Progenitor cell of endocrine pancreas (in vitro differentiated cells): Measurements from ENCODE around the gene SKI. TPM values are rescaled to one million over a fixed set of nuclear protein-coding genes. Genes with fewer than 3 reads are reported as not detected.

Source experiments
- DNase-seq: peaks from one replicate; pipeline ENCODE4 v3.0.0; 2021; ENCODE audit warnings: low spot score; ENCODE audit not compliant: unreplicated experiment
- H3K27ac Mint-ChIP-seq: 2 replicates; pipeline ENCODE4 v1.8.0; 2021; ENCODE audit warnings: mild to moderate bottlenecking, moderate library complexity, mixed read lengths
- H3K27me3 Mint-ChIP-seq: 2 replicates; pipeline ENCODE4 v1.8.0; 2021; ENCODE audit warnings: mixed read lengths
- H3K36me3 Mint-ChIP-seq: 2 replicates; pipeline ENCODE4 v1.8.0; 2022; ENCODE audit warnings: mixed read lengths; ENCODE audit not compliant: insufficient read depth
- H3K4me1 Mint-ChIP-seq: 2 replicates; pipeline ENCODE4 v1.8.0; 2021; ENCODE audit warnings: low read depth, mixed read lengths
- H3K4me3 Mint-ChIP-seq: 2 replicates; pipeline ENCODE4 v1.8.0; 2021; ENCODE audit warnings: low read depth, mild to moderate bottlenecking, moderate library complexity, mixed read lengths
- H3K9me3 Mint-ChIP-seq: 2 replicates; pipeline ENCODE4 v1.8.0; 2021; ENCODE audit warnings: low read depth, mixed read lengths
- total RNA-seq: library from RNA; stranded (reverse); gene quantifications from 2 replicates; pipeline ENCODE4 v1.2.1, GENCODE V29; 2021
- TF ChIP-seq, protein P1 (sequence below): fragments of 200-600 bp; sonication (generic); IDR thresholded peaks from one replicate; pipeline ENCODE4 v1.5.0; 2021; ENCODE audit warnings: antibody characterized with exemption, mild to moderate bottlenecking; ENCODE audit not compliant: unreplicated experiment

The SKI gene
- total RNA-seq, 1 donor from 2014 or later, result 56.2 TPM

DNA sequence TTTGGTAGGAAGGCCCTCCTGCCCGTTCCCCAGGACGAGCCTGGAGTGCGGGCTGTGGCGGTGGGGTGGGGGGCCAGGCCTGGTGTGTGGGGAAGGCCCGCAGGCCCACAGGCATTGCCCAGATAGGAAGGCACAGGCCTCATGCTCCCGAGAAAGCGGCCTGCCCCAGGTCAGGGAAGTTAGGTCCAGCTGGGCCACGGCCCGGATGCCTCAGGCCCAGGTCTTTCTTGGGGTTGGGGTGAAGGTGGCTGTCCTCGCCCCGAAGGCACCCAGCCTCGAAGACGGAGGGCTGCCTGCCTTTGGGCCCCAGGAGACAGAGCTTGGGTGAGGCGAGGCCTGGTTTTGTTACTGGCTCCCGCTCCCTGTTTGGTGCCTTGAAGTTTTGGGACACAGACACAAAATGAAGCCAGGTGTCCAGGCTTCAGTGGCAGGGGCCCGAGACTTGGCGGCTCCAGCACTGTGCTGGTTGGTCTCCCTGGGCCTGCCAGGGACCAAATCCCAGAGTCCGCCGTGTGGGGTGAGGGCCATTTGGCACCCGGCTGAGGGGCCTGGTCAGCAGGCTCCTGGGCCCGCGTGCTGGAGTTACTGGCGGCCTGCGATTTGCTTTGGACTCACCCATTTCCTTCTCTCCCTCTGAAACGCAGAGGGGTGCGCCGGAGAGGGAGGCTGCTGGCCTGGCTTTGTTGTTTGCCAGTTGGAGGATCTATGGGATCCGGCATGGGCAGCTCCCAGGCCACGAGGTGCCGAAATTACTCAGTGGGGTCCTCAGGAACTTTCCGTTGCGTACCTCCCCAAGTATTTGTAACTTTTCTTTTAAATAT is 2.0 kb downstream of the SKI start:
- TF ChIP-seq, protein P1, sequence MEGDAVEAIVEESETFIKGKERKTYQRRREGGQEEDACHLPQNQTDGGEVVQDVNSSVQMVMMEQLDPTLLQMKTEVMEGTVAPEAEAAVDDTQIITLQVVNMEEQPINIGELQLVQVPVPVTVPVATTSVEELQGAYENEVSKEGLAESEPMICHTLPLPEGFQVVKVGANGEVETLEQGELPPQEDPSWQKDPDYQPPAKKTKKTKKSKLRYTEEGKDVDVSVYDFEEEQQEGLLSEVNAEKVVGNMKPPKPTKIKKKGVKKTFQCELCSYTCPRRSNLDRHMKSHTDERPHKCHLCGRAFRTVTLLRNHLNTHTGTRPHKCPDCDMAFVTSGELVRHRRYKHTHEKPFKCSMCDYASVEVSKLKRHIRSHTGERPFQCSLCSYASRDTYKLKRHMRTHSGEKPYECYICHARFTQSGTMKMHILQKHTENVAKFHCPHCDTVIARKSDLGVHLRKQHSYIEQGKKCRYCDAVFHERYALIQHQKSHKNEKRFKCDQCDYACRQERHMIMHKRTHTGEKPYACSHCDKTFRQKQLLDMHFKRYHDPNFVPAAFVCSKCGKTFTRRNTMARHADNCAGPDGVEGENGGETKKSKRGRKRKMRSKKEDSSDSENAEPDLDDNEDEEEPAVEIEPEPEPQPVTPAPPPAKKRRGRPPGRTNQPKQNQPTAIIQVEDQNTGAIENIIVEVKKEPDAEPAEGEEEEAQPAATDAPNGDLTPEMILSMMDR, result no peak
- Mint-ChIP-seq H3K27me3 (no peaks in the 10 kb centered on the region), H3K4me3 (peak overlapping the region; percentile 94), H3K27ac (peak overlapping the region; percentile 12), H3K36me3 (no peaks in the 10 kb centered on the region), H3K4me1 (peaks cover 36% of the 10 kb centered on the region), H3K9me3 (no peaks in the 10 kb centered on the region)
- DNase-seq, result no peak

GRCh38 chr1:2230781-2231531 is 2.8 kb downstream of the SKI start:
- Mint-ChIP-seq H3K9me3 (no peaks in the 10 kb centered on the region), H3K36me3 (no peaks in the 10 kb centered on the region), H3K4me1 (peaks cover 39% of the 10 kb centered on the region), H3K27me3 (no peaks in the 10 kb centered on the region), H3K27ac (peak overlapping the region; percentile 87), H3K4me3 (peak overlapping the region; percentile 94)
- TF ChIP-seq, protein P1, result no peak
- DNase-seq, result no peak

DNA sequence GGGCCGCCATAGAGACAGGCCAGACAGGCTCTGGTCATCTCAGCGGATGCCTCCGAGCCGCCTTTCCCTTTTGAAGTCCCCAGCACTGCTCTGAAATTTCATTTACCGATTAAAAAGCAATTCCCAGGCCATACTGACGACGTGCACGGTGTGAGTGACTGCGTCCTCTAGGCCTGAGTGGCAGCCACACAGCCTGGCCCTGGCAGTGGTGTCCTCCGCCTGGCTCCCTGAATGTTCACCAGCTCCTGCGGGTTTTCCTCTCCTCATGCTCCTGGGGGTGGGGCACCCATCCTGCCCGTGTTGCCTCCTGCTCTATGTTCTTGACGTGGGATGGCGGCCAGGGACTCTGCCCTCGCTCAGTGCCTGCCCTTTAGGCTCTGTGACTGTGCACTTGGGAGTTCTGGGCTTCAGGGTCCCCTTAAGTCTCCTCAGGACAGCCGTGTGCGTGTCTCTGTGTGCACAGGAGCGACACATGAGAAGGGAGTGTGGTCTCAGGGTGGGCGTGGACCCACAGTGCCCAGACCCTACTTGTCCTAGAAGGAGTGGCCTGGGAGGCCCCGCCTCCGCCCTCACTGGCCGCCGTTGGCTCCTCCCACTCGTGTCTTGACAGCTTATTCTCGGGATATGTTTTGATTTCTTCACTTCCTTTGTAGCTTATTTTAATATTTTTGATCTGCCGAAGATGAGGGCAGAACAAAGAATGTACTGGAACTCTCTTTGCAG is 3.6 kb downstream of the SKI start:
- peak overlapping the region; percentile 94 for H3K4me3 Mint-ChIP-seq
- no peaks in the 10 kb centered on the region for H3K9me3 Mint-ChIP-seq
- H3K27ac Mint-ChIP-seq, result peak overlapping the region; percentile 87
- TF ChIP-seq, protein P1, result no peak
- peaks cover 37% of the 10 kb centered on the region for H3K4me1 Mint-ChIP-seq
- no peak for DNase-seq
- H3K27me3 Mint-ChIP-seq, result no peaks in the 10 kb centered on the region
- no peaks in the 10 kb centered on the region for H3K36me3 Mint-ChIP-seq

GRCh38 chr1:2232255-2232915 is 4.3 kb downstream of the SKI start:
- no peak for DNase-seq
- H3K4me3 Mint-ChIP-seq, result peak overlapping the region; percentile 94
- H3K36me3 Mint-ChIP-seq, result no peaks in the 10 kb centered on the region
- no peaks in the 10 kb centered on the region for H3K9me3 Mint-ChIP-seq
- H3K27me3 Mint-ChIP-seq, result no peaks in the 10 kb centered on the region
- H3K4me1 Mint-ChIP-seq, result peaks cover 40% of the 10 kb centered on the region
- peak overlapping the region; percentile 87 for H3K27ac Mint-ChIP-seq
- TF ChIP-seq, protein P1, result no peak
